Activated CD8-positive, alpha-beta memory T cell treated with anti-CD3 and anti-CD28 coated beads, Interleukin-2, amount 10 ng/mL, durations not matched to agents 7 days and 5 days (primary cell): ENCODE data around the gene CCDC169. TPM values are rescaled to one million over a fixed set of nuclear protein-coding genes. Genes with fewer than 3 reads are reported as not detected.
"Not testable (repeated sequence)": the region's sequence is repeated elsewhere in the genome, so short reads cannot be mapped to it uniquely, and the experiment has no call there.

Experiments used
- ATAC-seq: fragments of 150-1000 bp; cut with Tn5 transposase; one replicate; pipeline ENCODE4 v1.10.0; 2021; ENCODE audit warnings: moderate library complexity
- CTCF ChIA-PET: fragments of 350-600 bp; sonication (Branson Sonifier 250); formaldehyde crosslinking; loops from one replicate; lab custom pipeline; 2021; ENCODE audit warnings: antibody characterized with exemption; lab: Charles Lee
- DNase-seq: peaks from one replicate; pipeline ENCODE4 v3.0.0-alpha.2; 2020
- H3K27ac Mint-ChIP-seq: one replicate; pipeline ENCODE4 v1.8.0; 2021; ENCODE audit warnings: mild to moderate bottlenecking, mixed read lengths
- H3K27me3 Mint-ChIP-seq: one replicate; pipeline ENCODE4 v1.8.0; 2021; ENCODE audit warnings: mixed read lengths
- H3K36me3 Mint-ChIP-seq: one replicate; pipeline ENCODE4 v1.8.0; 2021; ENCODE audit warnings: mild to moderate bottlenecking, mixed read lengths
- H3K4me1 Mint-ChIP-seq: one replicate; pipeline ENCODE4 v1.8.0; 2021; ENCODE audit warnings: mixed read lengths
- H3K4me3 Mint-ChIP-seq: one replicate; pipeline ENCODE4 v1.8.0; 2021; ENCODE audit warnings: mild to moderate bottlenecking, moderate library complexity, mixed read lengths
- H3K9me3 Mint-ChIP-seq: one replicate; pipeline ENCODE4 v1.8.0; 2022; ENCODE audit warnings: low read depth, mixed read lengths
- total RNA-seq, 2 experiments: library from RNA; stranded (reverse); gene quantifications; one replicate each; pipeline ENCODE4 v1.2.3, GENCODE V29; 2021

CCDC169 gene
- total RNA-seq, 2 experiments from 2014 or later = 0.45 TPM; not detected in 1

- H3K4me3 Mint-ChIP-seq, ATAC-seq, H3K9me3 Mint-ChIP-seq, CTCF ChIA-PET, H3K36me3 Mint-ChIP-seq, DNase-seq, H3K27ac Mint-ChIP-seq, H3K27me3 Mint-ChIP-seq: not testable (repeated sequence)
- H3K4me1 Mint-ChIP-seq = peaks cover 11% of the 10 kb centered on the region
Measured at GRCh38 chr13:36332255-36332654, 34.6 kb upstream of the CCDC169 start.

GRCh38 chr13:36331280-36331679, 33.7 kb upstream of the CCDC169 start:
- peaks cover 4% of the 10 kb centered on the region for H3K4me1 Mint-ChIP-seq
- DNase-seq (no peak), ATAC-seq (no peak)
- CTCF ChIA-PET = no interaction called here
- H3K4me3 Mint-ChIP-seq = no peak overlapping the region
- peaks cover 3% of the 10 kb centered on the region for H3K36me3 Mint-ChIP-seq
- no peaks in the 10 kb centered on the region for H3K27me3 Mint-ChIP-seq
- H3K27ac Mint-ChIP-seq = no peak overlapping the region
- no peaks in the 10 kb centered on the region for H3K9me3 Mint-ChIP-seq

- no peak for ATAC-seq
- no peak overlapping the region for H3K27ac Mint-ChIP-seq
- DNase-seq = no peak
- H3K36me3 Mint-ChIP-seq = peaks cover 3% of the 10 kb centered on the region
- H3K4me1 Mint-ChIP-seq = peaks cover 7% of the 10 kb centered on the region
- no peaks in the 10 kb centered on the region for H3K27me3 Mint-ChIP-seq
- CTCF ChIA-PET = no interaction called here
- H3K4me3 Mint-ChIP-seq = no peak overlapping the region
- H3K9me3 Mint-ChIP-seq = no peaks in the 10 kb centered on the region
Measured at GRCh38 chr13:36329361-36329760, 31.7 kb upstream of the CCDC169 start.

GRCh38 chr13:36328821-36329220, 31.2 kb upstream of the CCDC169 start:
- DNase-seq (no peak), ATAC-seq (no peak)
- Mint-ChIP-seq H3K4me1 (peaks cover 5% of the 10 kb centered on the region), H3K27me3 (no peaks in the 10 kb centered on the region), H3K9me3 (no peaks in the 10 kb centered on the region), H3K4me3 (no peak overlapping the region), H3K36me3 (peaks cover 3% of the 10 kb centered on the region), H3K27ac (no peak overlapping the region)
- CTCF ChIA-PET = no interaction called here

GRCh38 chr13:36325912-36326311, 28.3 kb upstream of the CCDC169 start:
- CTCF ChIA-PET = no interaction called here
- no peaks in the 10 kb centered on the region for H3K9me3 Mint-ChIP-seq
- no peak for ATAC-seq
- no peak overlapping the region for H3K27ac Mint-ChIP-seq
- H3K36me3 Mint-ChIP-seq = peaks cover 3% of the 10 kb centered on the region
- H3K4me1 Mint-ChIP-seq = peaks cover 2% of the 10 kb centered on the region
- no peak overlapping the region for H3K4me3 Mint-ChIP-seq
- H3K27me3 Mint-ChIP-seq = no peaks in the 10 kb centered on the region
- DNase-seq = no peak

GRCh38 chr13:36324881-36325280, 27.3 kb upstream of the CCDC169 start:
- H3K36me3 Mint-ChIP-seq, H3K27ac Mint-ChIP-seq, ATAC-seq, H3K4me1 Mint-ChIP-seq, H3K4me3 Mint-ChIP-seq, H3K9me3 Mint-ChIP-seq, H3K27me3 Mint-ChIP-seq, DNase-seq, CTCF ChIA-PET: not testable (repeated sequence)

GRCh38 chr13:36323951-36324566, 26.4 kb upstream of the CCDC169 start:
- no peak for ATAC-seq
- DNase-seq = no peak
- H3K9me3 Mint-ChIP-seq = no peaks in the 10 kb centered on the region
- CTCF ChIA-PET = no interaction called here
- no peak overlapping the region for H3K4me3 Mint-ChIP-seq
- H3K4me1 Mint-ChIP-seq = peaks cover 2% of the 10 kb centered on the region
- peaks cover 3% of the 10 kb centered on the region for H3K36me3 Mint-ChIP-seq
- no peaks in the 10 kb centered on the region for H3K27me3 Mint-ChIP-seq
- H3K27ac Mint-ChIP-seq = no peak overlapping the region

GRCh38 chr13:36323408-36323807, 25.8 kb upstream of the CCDC169 start:
- H3K27me3 Mint-ChIP-seq = no peaks in the 10 kb centered on the region
- peaks cover 2% of the 10 kb centered on the region for H3K4me1 Mint-ChIP-seq
- CTCF ChIA-PET = interaction anchor here (0.8 kb wide), 1 partner anchor 41 kb away, joined by 3 read pairs; no protein-coding TSS in a partner anchor
- H3K36me3 Mint-ChIP-seq = no peaks in the 10 kb centered on the region
- DNase-seq = no peak
- no peak for ATAC-seq
- no peaks in the 10 kb centered on the region for H3K9me3 Mint-ChIP-seq
- H3K4me3 Mint-ChIP-seq = no peak overlapping the region
- no peak overlapping the region for H3K27ac Mint-ChIP-seq

- ATAC-seq, H3K4me1 Mint-ChIP-seq, H3K27me3 Mint-ChIP-seq, H3K4me3 Mint-ChIP-seq, CTCF ChIA-PET, H3K27ac Mint-ChIP-seq, H3K36me3 Mint-ChIP-seq, DNase-seq, H3K9me3 Mint-ChIP-seq: not testable (repeated sequence)
Measured at GRCh38 chr13:36319793-36320192, 22.2 kb upstream of the CCDC169 start.

GRCh38 chr13:36313047-36313969, 15.7 kb upstream of the CCDC169 start:
- Mint-ChIP-seq H3K36me3 (peaks cover 6% of the 10 kb centered on the region), H3K9me3 (no peaks in the 10 kb centered on the region), H3K27ac (no peak overlapping the region), H3K4me3 (no peak overlapping the region), H3K4me1 (no peaks in the 10 kb centered on the region), H3K27me3 (no peaks in the 10 kb centered on the region)
- ATAC-seq (no peak), DNase-seq (no peak)
- CTCF ChIA-PET = interaction anchor here (1.0 kb wide), 1 partner anchor 34 kb away, joined by 3 read pairs; no protein-coding TSS in a partner anchor

- H3K27ac Mint-ChIP-seq = no peak overlapping the region
- no peaks in the 10 kb centered on the region for H3K4me1 Mint-ChIP-seq
- ATAC-seq = no peak
- no peak for DNase-seq
- CTCF ChIA-PET = no interaction called here
- H3K9me3 Mint-ChIP-seq = no peaks in the 10 kb centered on the region
- H3K27me3 Mint-ChIP-seq = no peaks in the 10 kb centered on the region
- H3K36me3 Mint-ChIP-seq = peaks cover 6% of the 10 kb centered on the region
- no peak overlapping the region for H3K4me3 Mint-ChIP-seq
Measured at GRCh38 chr13:36310417-36311108, 12.9 kb upstream of the CCDC169 start.

- Mint-ChIP-seq H3K27me3 (peaks cover 27% of the 10 kb centered on the region), H3K9me3 (no peaks in the 10 kb centered on the region), H3K4me3 (no peak overlapping the region), H3K36me3 (no peaks in the 10 kb centered on the region), H3K4me1 (peaks cover 3% of the 10 kb centered on the region), H3K27ac (no peak overlapping the region)
- DNase-seq (no peak), ATAC-seq (no peak)
- CTCF ChIA-PET = no interaction called here
Measured at GRCh38 chr13:36302289-36302688, 4.7 kb upstream of the CCDC169 start.

GRCh38 chr13:36299469-36299868, 1.9 kb upstream of the CCDC169 start:
- peaks cover 37% of the 10 kb centered on the region for H3K27me3 Mint-ChIP-seq
- DNase-seq, H3K36me3 Mint-ChIP-seq, H3K4me3 Mint-ChIP-seq, CTCF ChIA-PET, ATAC-seq, H3K9me3 Mint-ChIP-seq, H3K4me1 Mint-ChIP-seq, H3K27ac Mint-ChIP-seq: not testable (repeated sequence)
